Measurements from ENCODE around the gene DCC. TPM values are rescaled to one million over a fixed set of nuclear protein-coding genes. Genes with fewer than 3 reads are reported as not detected.

The DCC gene
- total RNA-seq, 4 donors from 2014 or later = 0.13 TPM; not detected in 3

DNA sequence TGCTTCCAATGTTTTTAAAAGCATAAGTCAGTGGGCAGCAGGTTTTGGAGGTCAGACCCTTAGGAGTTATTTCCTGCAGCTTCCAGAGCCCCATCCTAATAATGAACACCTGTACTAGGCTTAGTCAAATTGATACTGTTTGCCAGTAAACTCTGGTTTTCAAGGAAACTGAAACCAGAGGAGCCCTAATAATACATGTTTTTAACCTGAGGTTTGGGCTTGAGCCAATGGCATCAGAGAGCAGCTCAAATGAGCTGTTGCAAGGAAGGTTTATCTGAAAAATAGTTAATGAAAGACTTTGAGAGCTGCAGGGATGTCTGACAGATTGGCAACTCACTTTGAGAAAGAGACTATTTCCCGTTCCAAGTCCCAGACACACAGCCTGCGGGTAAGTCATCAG is 54.6 kb downstream of the DCC start:
- 19 to 48% methylated on average over 2 of the region's 2 CpGs for WGBS, 2 donors
- TF ChIP-seq CTCF (IDR thresholded peaks at IDR 0.05) = no peak
- no peak for TF ChIP-seq POLR2A (IDR thresholded peaks at IDR 0.05)
- H3K4me3 ChIP-seq (ENCODE audit: low read depth, poor library complexity, severe bottlenecking) = no peak overlapping the region
- intact Hi-C loops (cut with DNase I; ENCODE audit: low total_unique reads) = no loop called here
- DNase-seq (ENCODE audit: low spot score in 2 of 2) = no peak

DNA sequence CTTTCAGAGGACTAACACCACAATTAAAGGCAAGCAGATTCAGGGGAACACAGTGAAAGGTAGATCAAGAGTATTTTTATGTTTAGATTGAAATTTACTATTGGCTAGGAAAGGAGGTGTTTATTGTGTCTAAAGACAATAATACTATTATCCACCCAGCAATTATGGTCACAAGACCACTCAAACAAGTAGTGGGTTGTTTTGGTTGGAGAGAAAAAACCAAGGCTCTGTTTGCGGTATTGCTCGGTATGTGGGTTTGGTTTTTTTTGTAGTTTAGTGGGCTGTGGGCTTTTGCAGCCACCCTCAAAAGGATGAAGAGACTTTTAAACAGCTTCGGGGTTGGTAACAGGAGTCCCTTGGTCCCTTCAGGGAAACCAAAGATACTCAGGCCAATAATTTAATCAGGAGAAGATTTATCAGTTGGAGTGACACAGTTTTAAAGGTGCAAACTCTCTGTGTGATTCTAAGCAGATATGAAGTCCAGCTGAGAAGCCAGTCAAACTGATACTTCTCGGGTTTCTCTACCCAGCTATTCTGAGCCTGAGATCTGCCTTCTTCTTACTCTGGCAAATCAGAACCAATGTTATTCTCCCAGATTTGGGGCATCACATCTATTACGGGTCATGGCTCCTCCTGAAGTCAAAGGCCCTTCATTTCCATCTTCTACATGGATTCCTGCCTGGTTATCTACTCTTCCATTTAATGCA is 55.3 kb downstream of the DCC start:
- intact Hi-C loops (cut with DNase I; ENCODE audit: low total_unique reads) = no loop called here
- no peak overlapping the region for H3K4me3 ChIP-seq (ENCODE audit: low read depth, poor library complexity, severe bottlenecking)
- 71 to 79% methylated on average over 5 of the region's 5 CpGs for WGBS, 2 donors
- no peak for TF ChIP-seq POLR2A (IDR thresholded peaks at IDR 0.05)
- TF ChIP-seq CTCF (IDR thresholded peaks at IDR 0.05) = no peak
- DNase-seq (ENCODE audit: low spot score in 2 of 2) = no peak

DNA sequence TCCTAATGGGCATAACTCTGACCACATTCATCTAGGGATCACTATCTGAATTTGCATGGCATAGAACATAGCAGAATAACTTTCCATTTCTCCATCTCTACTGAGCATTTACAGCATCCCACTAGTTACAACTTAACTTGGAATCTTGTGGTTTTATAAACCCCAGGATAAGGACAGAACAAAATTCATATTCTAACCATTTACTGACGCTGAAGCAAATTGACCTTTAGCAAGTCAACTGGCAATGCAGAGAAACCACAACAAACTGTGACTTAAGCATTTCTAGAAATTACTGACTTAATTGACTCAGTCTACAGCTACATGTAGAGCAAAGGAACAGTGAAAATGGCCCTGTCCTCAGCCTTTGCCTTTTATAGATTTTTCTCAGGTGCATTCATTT is 61.2 kb downstream of the DCC start:
- H3K4me3 ChIP-seq (ENCODE audit: low read depth, poor library complexity, severe bottlenecking) = no peak overlapping the region
- TF ChIP-seq CTCF (IDR thresholded peaks at IDR 0.05) (no peak), POLR2A (IDR thresholded peaks at IDR 0.05) (no peak)
- no peak for DNase-seq (ENCODE audit: low spot score in 2 of 2)
- WGBS, 2 donors = 86 to 92% methylated on average over 1 of the region's 1 CpG
- intact Hi-C loops (cut with DNase I; ENCODE audit: low total_unique reads) = no loop called here

DNA sequence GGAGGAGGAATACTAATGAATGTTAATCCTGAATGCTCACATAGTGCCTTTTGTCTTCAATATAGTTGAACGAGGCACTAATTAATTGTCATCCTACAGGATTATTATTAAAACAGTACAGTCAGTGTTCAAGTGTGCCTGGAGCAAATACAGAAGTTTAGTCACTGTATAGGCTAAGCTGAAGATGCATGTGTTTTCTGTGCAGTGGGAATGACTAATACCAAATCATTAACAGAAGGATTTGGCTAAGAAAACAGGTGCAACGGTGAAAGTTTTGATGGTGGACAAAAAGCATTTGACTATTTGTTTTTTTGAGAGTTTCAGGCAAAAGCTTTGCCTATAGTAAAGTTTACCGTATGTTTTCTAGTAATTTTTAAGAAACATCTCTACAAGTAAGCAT is 62.8 kb downstream of the DCC start:
- intact Hi-C loops (cut with DNase I; ENCODE audit: low total_unique reads) = no loop called here
- 59 to 72% methylated on average over 3 of the region's 3 CpGs for WGBS, 2 donors

DNA sequence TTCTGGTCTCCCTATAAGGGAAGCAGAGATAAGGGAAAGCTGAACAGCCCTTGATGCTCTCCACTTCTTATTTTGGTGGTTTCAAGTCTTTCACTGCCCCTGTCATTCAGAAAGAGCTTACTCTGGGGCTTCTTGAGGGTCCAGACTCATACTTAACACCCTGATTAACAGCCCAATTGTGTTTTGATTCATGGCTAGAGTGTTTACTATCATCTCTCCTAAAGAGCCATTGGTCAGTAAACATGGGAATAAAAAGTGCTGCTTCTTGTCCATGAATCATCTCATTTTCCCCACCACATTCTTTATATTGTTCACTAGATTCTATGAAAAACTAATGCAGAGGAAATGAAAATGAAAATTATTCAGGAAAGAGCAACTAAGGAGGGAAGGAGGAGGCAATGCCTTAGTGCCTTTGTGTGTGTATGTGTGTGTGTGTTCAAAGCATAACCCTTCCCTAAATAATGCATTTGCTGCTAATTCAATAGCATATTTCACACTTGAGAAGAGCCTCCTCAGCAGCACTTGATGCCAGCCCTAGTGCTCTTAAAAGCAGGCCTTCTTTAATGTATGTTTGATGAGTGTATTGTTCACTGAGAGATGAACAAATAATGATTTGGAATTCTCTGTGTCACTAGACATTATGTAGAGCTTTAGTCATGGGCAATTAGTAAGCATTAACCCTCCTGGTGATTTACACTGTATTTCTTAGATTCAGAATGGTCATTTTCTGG is 63.5 kb downstream of the DCC start:
- H3K4me3 ChIP-seq (ENCODE audit: low read depth, poor library complexity, severe bottlenecking) = no peak overlapping the region
- TF ChIP-seq CTCF (IDR thresholded peaks at IDR 0.05) (no peak), POLR2A (IDR thresholded peaks at IDR 0.05) (no peak)
- DNase-seq (ENCODE audit: low spot score in 2 of 2) = no peak
- intact Hi-C loops (cut with DNase I; ENCODE audit: low total_unique reads) = no loop called here

More for the DNA sequence above, 62.8 kb downstream of the DCC start:
- no peak overlapping the region for H3K4me3 ChIP-seq (ENCODE audit: low read depth, poor library complexity, severe bottlenecking)
- no peak for DNase-seq (ENCODE audit: low spot score in 2 of 2)
- no peak for TF ChIP-seq CTCF (IDR thresholded peaks at IDR 0.05)
- TF ChIP-seq POLR2A (IDR thresholded peaks at IDR 0.05) = no peak
